Measurements from ENCODE around the gene CADM4.
"Not testable (repeated sequence)": the region's sequence is repeated elsewhere in the genome, so short reads cannot be mapped to it uniquely, and the experiment has no call there.

Gene CADM4

GRCh38 chr19:43605875-43606568 is 33.6 kb downstream of the CADM4 start:
- no peak for DNase-seq

GRCh38 chr19:43600326-43600725 is 39.3 kb downstream of the CADM4 start:
- DNase-seq: not testable (repeated sequence)

- no peak for DNase-seq
These were observed 39.9 kb downstream of the CADM4 start for GRCh38 chr19:43599635-43600295.

- no peak for DNase-seq
These were observed 41.0 kb downstream of the CADM4 start for GRCh38 chr19:43598445-43599240.

GRCh38 chr19:43597876-43598275 is 41.8 kb downstream of the CADM4 start:
- DNase-seq: no peak

GRCh38 chr19:43596842-43597461 is 42.7 kb downstream of the CADM4 start:
- no peak for DNase-seq

- DNase-seq: peak; percentile 100
These were observed 43.4 kb downstream of the CADM4 start, which contains the start of the genes IRGQ and ZNF576 for GRCh38 chr19:43595999-43596841. IRGQ (minus strand) TSS chr19:43596134; CDS start chr19:43595338, 796 bp downstream. ZNF576 (plus strand) TSS chr19:43596595; CDS start chr19:43597109, 514 bp downstream.

GRCh38 chr19:43595605-43595998 is 44.0 kb downstream of the CADM4 start:
- DNase-seq: no peak

GRCh38 chr19:43594710-43595604 is 44.7 kb downstream of the CADM4 start:
- DNase-seq: peak; percentile 49

GRCh38 chr19:43594081-43594697 is 45.5 kb downstream of the CADM4 start:
- no peak for DNase-seq

- no peak for DNase-seq
These were observed 46.8 kb downstream of the CADM4 start for GRCh38 chr19:43592800-43593350.

- DNase-seq: no peak
These were observed 47.5 kb downstream of the CADM4 start for GRCh38 chr19:43591904-43592772.

GRCh38 chr19:43589678-43590077 is 50.0 kb downstream of the CADM4 start:
- DNase-seq: no peak

GRCh38 chr19:43589277-43589676 is 50.4 kb downstream of the CADM4 start:
- DNase-seq: no peak

GRCh38 chr19:43587029-43587428 is 52.6 kb downstream of the CADM4 start:
- not testable (repeated sequence) for DNase-seq

GRCh38 chr19:43586346-43586745 is 53.3 kb downstream of the CADM4 start:
- no peak for DNase-seq

GRCh38 chr19:43584484-43584883 is 55.2 kb downstream of the CADM4 start:
- no peak for DNase-seq

GRCh38 chr19:43582495-43582894 is 57.2 kb downstream of the CADM4 start:
- no peak for DNase-seq

- DNase-seq: no peak
These were observed 58.2 kb downstream of the CADM4 start for GRCh38 chr19:43581467-43581866.
